Vagina (tissue), 2 donors: ENCODE measurements around the gene ACIN1. TPM values are rescaled to one million over a fixed set of nuclear protein-coding genes. Genes with fewer than 3 reads are reported as not detected.

Experiments used
- DNase-seq, 2 donors: peaks; one replicate each; pipeline ENCODE4 v3.0.0-alpha.2; 2017; ENCODE audit errors: extremely low spot score in 2 of 2
- H3K27ac ChIP-seq: fragments of 200-600 bp; sonication (generic); one replicate; pipeline ENCODE4 v1.5.1; 2019
- H3K27me3 ChIP-seq: fragments of 200-600 bp; sonication (generic); one replicate; pipeline ENCODE4 v1.5.1; 2019
- H3K36me3 ChIP-seq, 2 donors: fragments of 200-600 bp; sonication (generic); one replicate each; pipeline ENCODE4 v1.5.1; 2017 to 2019
- H3K4me1 ChIP-seq: fragments of 200-600 bp; sonication (generic); one replicate; pipeline ENCODE4 v1.5.1; 2019
- H3K4me3 ChIP-seq, 2 donors: fragments of 200-600 bp; sonication (generic); 1 replicate in 1 of 2; 2 replicates in 1 of 2; pipeline ENCODE4 v1.5.1; 2016 to 2019
- H3K9me3 ChIP-seq: fragments of 200-600 bp; sonication (generic); one replicate; pipeline ENCODE4 v1.5.1; 2019
- POLR2A ChIP-seq, 2 donors: fragments of 450-650 bp; IDR thresholded peaks; one replicate each; pipeline ENCODE4 v1.6.1; 2017; ENCODE audit warnings: antibody characterized with exemption in 2 of 2, mild to moderate bottlenecking in 2 of 2, moderate library complexity in 2 of 2
- POLR2AphosphoS5 ChIP-seq, 2 donors: sonication (generic); formaldehyde crosslinking; IDR thresholded peaks; one replicate each; pipeline ENCODE4 v1.9.0; 2017; ENCODE audit warnings: antibody characterized with exemption in 2 of 2, mild to moderate bottlenecking in 2 of 2, low read depth in 1 of 2; ENCODE audit not compliant: insufficient read depth in 1 of 2
- intact Hi-C: fragments of 100-400 bp; cut with DNase I; formaldehyde crosslinking; loops from one replicate; pipeline ENCODE4 v1.15.1; 2023
- total RNA-seq: library from RNA; depleted of rRNA; stranded (reverse); fragments of >200 nt; gene quantifications from one replicate; pipeline ENCODE4 v1.2.3, GENCODE V29; 2016
- TF ChIP-seq, protein P1 (sequence below), 3 experiments: fragments of 450-650 bp in 2 of 3; fragments of 200-600 bp in 1 of 3; sonication (generic) in 1 of 3; IDR thresholded peaks; one replicate each; pipeline ENCODE4 v1.5.1; 2017 to 2019; ENCODE audit warnings: antibody characterized with exemption in 3 of 3, mild to moderate bottlenecking in 2 of 3, moderate library complexity in 2 of 3

The ACIN1 gene
- total RNA-seq, 1 donor from 2014 or later, result 121 TPM

DNA sequence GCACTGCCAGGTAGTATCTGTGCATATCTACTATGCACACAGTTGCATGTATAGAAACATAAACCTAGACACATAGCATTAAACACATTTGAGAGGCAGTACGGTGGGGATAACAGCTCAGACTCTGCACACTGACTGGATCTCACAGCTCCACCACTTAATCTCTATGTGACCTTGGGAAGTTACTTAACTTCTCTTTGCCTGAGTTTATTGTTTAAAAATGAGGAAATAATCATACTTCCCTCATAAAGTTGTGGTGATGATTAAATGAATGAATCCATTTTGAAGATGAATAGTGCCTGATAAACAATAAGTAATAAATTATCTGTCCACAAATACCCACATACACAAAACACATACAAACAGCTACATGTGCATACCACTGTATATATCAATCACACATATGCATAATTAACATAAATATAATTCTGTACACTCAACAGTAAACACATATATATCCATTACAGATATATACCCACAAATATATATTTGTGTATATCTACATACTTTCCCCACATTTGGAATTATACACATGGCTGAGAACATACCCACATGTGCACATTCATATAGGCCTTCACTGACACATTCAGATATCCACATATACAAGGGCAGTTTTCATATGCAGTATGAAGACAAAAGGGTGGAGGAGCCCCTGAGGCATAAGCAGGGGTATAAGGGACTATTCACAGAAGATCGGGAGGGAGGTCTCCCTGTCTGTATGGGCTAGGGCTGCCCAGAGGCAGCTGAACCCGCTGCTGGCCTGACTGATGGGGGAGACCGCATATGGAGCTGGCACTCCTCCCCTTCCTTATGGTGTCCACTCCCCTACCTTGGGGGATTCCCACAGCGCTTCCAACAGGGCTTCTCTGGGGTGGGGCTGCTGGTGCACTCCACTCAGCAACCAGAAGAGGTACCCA lies 43.5 kb downstream of the ACIN1 start:
- TF ChIP-seq POLR2A (IDR thresholded peaks at IDR 0.05) (no peak), POLR2AphosphoS5 (IDR thresholded peaks at IDR 0.05; ENCODE audit: insufficient read depth in 1 of 2, low read depth in 1 of 2) (no peak)
- TF ChIP-seq, protein P1, sequence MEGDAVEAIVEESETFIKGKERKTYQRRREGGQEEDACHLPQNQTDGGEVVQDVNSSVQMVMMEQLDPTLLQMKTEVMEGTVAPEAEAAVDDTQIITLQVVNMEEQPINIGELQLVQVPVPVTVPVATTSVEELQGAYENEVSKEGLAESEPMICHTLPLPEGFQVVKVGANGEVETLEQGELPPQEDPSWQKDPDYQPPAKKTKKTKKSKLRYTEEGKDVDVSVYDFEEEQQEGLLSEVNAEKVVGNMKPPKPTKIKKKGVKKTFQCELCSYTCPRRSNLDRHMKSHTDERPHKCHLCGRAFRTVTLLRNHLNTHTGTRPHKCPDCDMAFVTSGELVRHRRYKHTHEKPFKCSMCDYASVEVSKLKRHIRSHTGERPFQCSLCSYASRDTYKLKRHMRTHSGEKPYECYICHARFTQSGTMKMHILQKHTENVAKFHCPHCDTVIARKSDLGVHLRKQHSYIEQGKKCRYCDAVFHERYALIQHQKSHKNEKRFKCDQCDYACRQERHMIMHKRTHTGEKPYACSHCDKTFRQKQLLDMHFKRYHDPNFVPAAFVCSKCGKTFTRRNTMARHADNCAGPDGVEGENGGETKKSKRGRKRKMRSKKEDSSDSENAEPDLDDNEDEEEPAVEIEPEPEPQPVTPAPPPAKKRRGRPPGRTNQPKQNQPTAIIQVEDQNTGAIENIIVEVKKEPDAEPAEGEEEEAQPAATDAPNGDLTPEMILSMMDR (IDR thresholded peaks at IDR 0.05), result no peak
- H3K27ac ChIP-seq, result no peak overlapping the region
- no peak overlapping the region for H3K4me3 ChIP-seq
- no peak for DNase-seq
- H3K4me1 ChIP-seq, result peaks cover 7% of the 10 kb centered on the region
- H3K27me3 ChIP-seq, result no peaks in the 10 kb centered on the region
- intact Hi-C loops, result no loop called here
- H3K36me3 ChIP-seq, result no peaks in the 10 kb centered on the region
- no peaks in the 10 kb centered on the region for H3K9me3 ChIP-seq

DNA sequence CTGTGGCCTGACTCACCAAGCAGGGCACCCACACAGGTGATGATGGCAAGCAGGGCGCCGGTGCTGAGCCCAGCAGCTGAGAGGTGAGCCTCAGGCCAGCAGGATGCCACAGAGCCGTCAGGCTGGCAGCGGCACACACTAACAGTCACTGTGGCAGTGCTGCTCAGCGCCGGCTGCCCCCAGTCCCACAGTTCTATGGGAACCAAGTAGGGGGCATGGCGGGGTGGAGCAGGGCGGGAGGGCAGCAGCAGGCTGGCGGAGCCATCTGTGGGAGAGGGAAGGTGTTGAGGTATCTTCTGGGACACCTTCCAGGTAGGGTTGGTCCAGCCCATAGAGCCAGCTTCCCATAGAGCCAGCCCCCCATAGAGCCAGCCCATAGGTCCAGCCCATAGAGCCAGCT lies 45.9 kb downstream of the ACIN1 start:
- H3K4me1 ChIP-seq, result no peaks in the 10 kb centered on the region
- no peaks in the 10 kb centered on the region for H3K9me3 ChIP-seq
- no peaks in the 10 kb centered on the region for H3K27me3 ChIP-seq
- intact Hi-C loops, result no loop called here
- no peak overlapping the region for H3K27ac ChIP-seq
- no peaks in the 10 kb centered on the region for H3K36me3 ChIP-seq
- no peak for DNase-seq
- TF ChIP-seq, protein P1 (IDR thresholded peaks at IDR 0.05), result no peak
- no peak for TF ChIP-seq POLR2A (IDR thresholded peaks at IDR 0.05)
- TF ChIP-seq POLR2AphosphoS5 (IDR thresholded peaks at IDR 0.05; ENCODE audit: insufficient read depth in 1 of 2, low read depth in 1 of 2), result no peak
- no peak overlapping the region for H3K4me3 ChIP-seq

DNA sequence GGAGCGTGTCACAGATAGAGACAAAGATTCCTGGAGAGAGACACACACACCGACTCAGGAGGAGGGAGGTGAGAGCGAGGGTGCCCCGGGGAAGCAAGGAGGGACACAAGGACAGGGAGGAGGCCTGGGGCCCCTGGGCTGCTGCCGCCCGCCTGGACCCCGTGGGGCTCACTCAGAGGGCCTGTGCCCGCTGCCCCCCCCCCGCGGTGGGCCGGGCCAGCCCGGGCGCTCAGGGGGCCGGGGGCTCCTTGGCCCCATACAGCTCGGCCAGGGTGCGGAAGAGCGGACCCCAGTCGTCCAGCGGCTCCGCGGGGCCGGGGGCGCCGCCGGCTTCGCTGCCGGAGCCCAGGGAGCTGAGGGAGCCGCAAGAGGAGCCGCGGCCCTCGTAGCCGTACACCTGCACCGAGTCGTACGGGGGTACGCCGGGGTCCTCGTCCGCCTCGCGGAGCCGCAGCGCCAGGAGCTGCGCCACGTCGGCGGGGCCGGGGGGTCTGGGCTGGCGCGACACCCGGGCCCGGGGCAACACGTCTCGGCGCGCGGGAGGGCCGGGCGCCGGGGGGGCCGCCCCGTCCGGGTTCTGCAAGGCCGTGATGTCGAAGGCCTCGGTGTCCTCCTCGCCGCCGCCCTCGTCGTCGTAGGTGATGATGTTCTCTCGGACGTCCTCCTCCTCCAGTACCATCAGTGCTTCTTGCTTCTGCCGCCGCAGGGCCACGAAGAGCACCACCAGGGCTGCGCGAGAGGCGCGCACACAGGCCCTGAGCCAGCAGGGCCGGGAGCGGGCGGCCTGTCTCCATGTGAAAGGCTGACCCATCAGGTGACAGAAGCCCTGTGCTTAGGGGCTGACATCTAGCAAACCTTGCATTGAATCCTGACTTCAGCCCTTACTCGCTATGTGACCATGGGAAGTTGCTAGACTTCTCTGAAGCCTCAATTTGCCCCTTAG lies 46.9 kb downstream of the ACIN1 start:
- TF ChIP-seq POLR2A (IDR thresholded peaks at IDR 0.05) (no peak), POLR2AphosphoS5 (IDR thresholded peaks at IDR 0.05; ENCODE audit: insufficient read depth in 1 of 2, low read depth in 1 of 2) (no peak)
- TF ChIP-seq, protein P1 (IDR thresholded peaks at IDR 0.05), result no peak
- no peaks in the 10 kb centered on the region for H3K36me3 ChIP-seq
- no peaks in the 10 kb centered on the region for H3K9me3 ChIP-seq
- no peak overlapping the region for H3K27ac ChIP-seq
- no peak for DNase-seq
- H3K4me1 ChIP-seq, result no peaks in the 10 kb centered on the region
- H3K4me3 ChIP-seq, result no peak overlapping the region
- intact Hi-C loops, result no loop called here
- no peaks in the 10 kb centered on the region for H3K27me3 ChIP-seq

DNA sequence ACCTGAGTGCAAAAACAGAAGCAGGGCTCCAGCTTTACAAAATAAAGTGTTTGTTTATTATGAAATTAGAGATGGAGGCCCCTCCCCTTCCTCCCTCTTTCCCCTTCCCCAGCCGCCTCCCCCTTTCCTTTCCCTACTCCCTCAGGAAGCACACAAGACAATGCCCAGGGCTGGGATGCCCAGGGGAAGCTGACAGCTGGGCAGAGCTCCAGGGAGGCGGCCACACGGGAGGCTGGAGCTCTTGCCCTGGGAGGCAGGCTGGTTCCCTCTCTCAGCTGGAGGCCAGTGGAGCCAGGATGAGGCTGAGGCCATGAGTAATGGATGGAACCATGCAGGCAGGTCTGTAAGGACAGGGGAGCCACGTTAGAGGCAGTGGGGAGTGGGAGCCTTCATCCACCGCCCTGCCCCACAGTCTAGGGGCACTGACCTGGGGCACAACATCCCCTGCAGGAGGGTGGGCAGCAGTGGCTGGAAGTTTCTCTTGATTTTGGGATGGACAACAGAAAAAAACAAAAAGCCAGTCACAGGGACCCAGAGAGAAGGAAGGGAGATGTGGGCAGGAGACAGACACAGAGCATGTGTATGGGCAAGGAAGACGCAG lies 47.8 kb downstream of the ACIN1 start:
- Histone ChIP-seq H3K4me1 (no peaks in the 10 kb centered on the region), H3K27me3 (no peaks in the 10 kb centered on the region), H3K9me3 (no peaks in the 10 kb centered on the region), H3K36me3 (no peaks in the 10 kb centered on the region), H3K27ac (no peak overlapping the region), H3K4me3 (no peak overlapping the region)
- no peak for DNase-seq
- intact Hi-C loops, result no loop called here
- TF ChIP-seq POLR2AphosphoS5 (IDR thresholded peaks at IDR 0.05; ENCODE audit: insufficient read depth in 1 of 2, low read depth in 1 of 2), result no peak
- no peak for TF ChIP-seq POLR2A (IDR thresholded peaks at IDR 0.05)
- TF ChIP-seq, protein P1 (IDR thresholded peaks at IDR 0.05), result no peak
